ENCODE measurements around the gene KCNMA1. TPM values are rescaled to one million over a fixed set of nuclear protein-coding genes. Genes with fewer than 3 reads are reported as not detected.

KCNMA1 gene
- total RNA-seq, 1 experiment from 2014 or later: 0.70 TPM

DNA sequence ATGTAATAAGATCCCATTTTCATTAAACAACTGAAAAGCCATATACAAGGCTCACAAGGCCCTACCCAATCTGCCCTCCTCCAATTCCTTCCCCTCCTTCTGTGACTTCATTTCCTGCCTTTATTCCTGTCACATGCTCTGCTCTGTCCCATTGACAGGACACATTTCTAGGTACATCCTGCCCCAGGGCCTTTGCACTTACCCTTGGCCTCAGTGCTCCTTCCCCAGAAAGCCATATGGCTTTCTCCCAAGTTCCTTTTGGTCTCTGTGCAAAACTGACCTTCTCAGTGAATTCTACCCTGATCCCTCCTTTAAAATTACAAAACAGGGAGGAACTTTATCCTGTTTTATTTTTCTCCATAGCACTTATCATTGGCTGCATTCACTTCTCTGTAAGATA, 40.0 kb downstream of the KCNMA1 start:
- Histone ChIP-seq H3F3A (ENCODE audit: insufficient read depth, low read depth) (peaks cover 11% of the 10 kb centered on the region; the same call in 1 of the 2 replicates), H3K79me2 (ENCODE audit: low read depth) (no peaks in the 10 kb centered on the region), H3K4me2 (no peak overlapping the region), H4K20me1 (ENCODE audit: insufficient read depth) (no peaks in the 10 kb centered on the region), H2AFZ (no peak overlapping the region), H3K4me3 (no peak overlapping the region), H3K4me1 (replicated peaks; ENCODE audit: insufficient read depth) (peaks cover 16% of the 10 kb centered on the region), H3K27ac (no peak overlapping the region), H3K36me3 (ENCODE audit: low read depth) (no peaks in the 10 kb centered on the region), H3K9me2 (ENCODE audit: insufficient read depth) (no peaks in the 10 kb centered on the region), H3K9me3 (ENCODE audit: insufficient read depth, low read depth) (no peaks in the 10 kb centered on the region), H3K27me3 (ENCODE audit: insufficient read depth, low read depth) (no peaks in the 10 kb centered on the region)
- no peak for DNase-seq
- POLR2A ChIA-PET (ENCODE audit: unreplicated experiment): no interaction called here
- intact Hi-C loops (cut with micrococcal nuclease; ENCODE audit: unreplicated experiment): no loop called here
- BruUV-seq (replicated peaks): no TSS peak
- TF ChIP-seq, protein P1, sequence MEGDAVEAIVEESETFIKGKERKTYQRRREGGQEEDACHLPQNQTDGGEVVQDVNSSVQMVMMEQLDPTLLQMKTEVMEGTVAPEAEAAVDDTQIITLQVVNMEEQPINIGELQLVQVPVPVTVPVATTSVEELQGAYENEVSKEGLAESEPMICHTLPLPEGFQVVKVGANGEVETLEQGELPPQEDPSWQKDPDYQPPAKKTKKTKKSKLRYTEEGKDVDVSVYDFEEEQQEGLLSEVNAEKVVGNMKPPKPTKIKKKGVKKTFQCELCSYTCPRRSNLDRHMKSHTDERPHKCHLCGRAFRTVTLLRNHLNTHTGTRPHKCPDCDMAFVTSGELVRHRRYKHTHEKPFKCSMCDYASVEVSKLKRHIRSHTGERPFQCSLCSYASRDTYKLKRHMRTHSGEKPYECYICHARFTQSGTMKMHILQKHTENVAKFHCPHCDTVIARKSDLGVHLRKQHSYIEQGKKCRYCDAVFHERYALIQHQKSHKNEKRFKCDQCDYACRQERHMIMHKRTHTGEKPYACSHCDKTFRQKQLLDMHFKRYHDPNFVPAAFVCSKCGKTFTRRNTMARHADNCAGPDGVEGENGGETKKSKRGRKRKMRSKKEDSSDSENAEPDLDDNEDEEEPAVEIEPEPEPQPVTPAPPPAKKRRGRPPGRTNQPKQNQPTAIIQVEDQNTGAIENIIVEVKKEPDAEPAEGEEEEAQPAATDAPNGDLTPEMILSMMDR (conservative IDR thresholded peaks at IDR 0.05): no peak
- no peak for TF ChIP-seq EZH2 (IDR thresholded peaks at IDR 0.05; ENCODE audit: low read depth)
- CTCF ChIA-PET: no interaction called here

DNA sequence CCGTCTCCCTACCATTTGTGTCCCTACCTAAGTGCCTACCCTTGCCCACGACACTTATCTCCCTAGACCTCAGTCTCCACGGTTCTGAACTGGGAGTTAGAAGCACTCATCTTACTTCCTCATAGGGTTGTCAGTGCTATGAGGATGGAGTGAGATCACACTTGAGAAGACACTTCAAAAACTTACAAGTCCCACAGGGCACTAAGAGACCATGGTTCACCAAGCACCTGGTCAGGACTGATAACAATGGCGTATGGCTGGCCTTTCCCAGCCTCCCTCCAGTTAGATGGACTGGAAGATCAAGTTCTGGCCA, 43.2 kb downstream of the KCNMA1 start:
- no peaks in the 10 kb centered on the region for H3K36me3 ChIP-seq (ENCODE audit: low read depth)
- TF ChIP-seq, protein P1 (conservative IDR thresholded peaks at IDR 0.05): no peak
- no peak for TF ChIP-seq EZH2 (IDR thresholded peaks at IDR 0.05; ENCODE audit: low read depth)
- H3K4me1 ChIP-seq (replicated peaks; ENCODE audit: insufficient read depth): peaks cover 22% of the 10 kb centered on the region
- no peaks in the 10 kb centered on the region for H4K20me1 ChIP-seq (ENCODE audit: insufficient read depth)
- no peaks in the 10 kb centered on the region for H3K79me2 ChIP-seq (ENCODE audit: low read depth)
- POLR2A ChIA-PET (ENCODE audit: unreplicated experiment): no interaction called here
- no peaks in the 10 kb centered on the region for H3K9me3 ChIP-seq (ENCODE audit: insufficient read depth, low read depth)
- H3K27me3 ChIP-seq (ENCODE audit: insufficient read depth, low read depth): no peaks in the 10 kb centered on the region
- CTCF ChIA-PET: interaction anchor here (0.5 kb wide), 1 partner anchor 429 kb away, joined by 3 read pairs; no protein-coding TSS in a partner anchor
- H3K4me3 ChIP-seq: no peak overlapping the region
- no peak overlapping the region for H2AFZ ChIP-seq
- no peaks in the 10 kb centered on the region for H3K9me2 ChIP-seq (ENCODE audit: insufficient read depth)
- intact Hi-C loops (cut with micrococcal nuclease; ENCODE audit: unreplicated experiment): no loop called here
- DNase-seq: no peak
- no TSS peak for BruUV-seq (replicated peaks)
- H3F3A ChIP-seq (ENCODE audit: insufficient read depth, low read depth): peaks cover 18% of the 10 kb centered on the region; the same call in 1 of the 2 replicates
- H3K27ac ChIP-seq: no peak overlapping the region
- H3K4me2 ChIP-seq: no peak overlapping the region

DNA sequence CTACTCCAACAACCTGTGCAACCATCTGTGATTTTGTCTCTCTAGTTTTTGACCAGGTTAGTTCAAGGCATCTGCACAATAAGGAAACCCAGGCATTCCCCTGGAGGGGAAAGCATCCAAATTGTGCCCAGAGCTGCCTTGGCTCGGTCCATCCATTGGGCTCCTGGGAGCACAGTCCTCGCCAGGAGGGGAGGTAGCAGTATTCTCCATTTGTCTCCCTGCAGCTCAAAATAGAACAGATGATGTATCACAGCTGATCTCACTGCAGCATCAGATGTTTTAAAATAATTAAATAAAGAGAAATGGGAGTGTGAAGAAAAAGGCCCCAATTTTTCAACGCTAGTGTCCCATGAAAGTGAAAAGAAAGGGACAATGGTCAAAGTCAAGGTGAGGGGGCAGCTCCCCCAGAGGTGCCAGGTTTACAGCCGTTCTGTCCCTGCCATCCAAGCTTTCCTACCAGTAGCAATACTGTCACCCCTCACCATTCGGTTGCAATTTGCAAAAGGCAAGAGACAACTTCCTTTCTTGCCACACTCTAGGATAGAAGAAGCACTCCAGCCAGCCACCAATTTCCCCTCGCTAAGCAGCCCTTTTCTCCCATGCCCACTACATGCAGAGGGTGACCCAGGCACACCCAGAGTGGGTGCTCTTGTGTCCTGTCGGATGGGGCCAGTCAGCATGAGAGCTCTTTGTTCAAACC, 43.7 kb downstream of the KCNMA1 start:
- H3K79me2 ChIP-seq (ENCODE audit: low read depth): no peaks in the 10 kb centered on the region
- peaks cover 19% of the 10 kb centered on the region; the same call in 1 of the 2 replicates for H3F3A ChIP-seq (ENCODE audit: insufficient read depth, low read depth)
- H3K4me3 ChIP-seq: no peak overlapping the region
- CTCF ChIA-PET: interaction anchor here (0.5 kb wide), 1 partner anchor 428 kb away, joined by 3 read pairs; no protein-coding TSS in a partner anchor
- no peaks in the 10 kb centered on the region for H3K36me3 ChIP-seq (ENCODE audit: low read depth)
- no peak for TF ChIP-seq EZH2 (IDR thresholded peaks at IDR 0.05; ENCODE audit: low read depth)
- TF ChIP-seq, protein P1 (conservative IDR thresholded peaks at IDR 0.05): no peak
- H3K9me2 ChIP-seq (ENCODE audit: insufficient read depth): no peaks in the 10 kb centered on the region
- no TSS peak for BruUV-seq (replicated peaks)
- no peak overlapping the region for H2AFZ ChIP-seq
- intact Hi-C loops (cut with micrococcal nuclease; ENCODE audit: unreplicated experiment): no loop called here
- H3K4me2 ChIP-seq: peak overlapping the region; percentile 53; the same call in 1 of the 2 replicates
- H3K27ac ChIP-seq: peak overlapping the region; percentile 77
- no peaks in the 10 kb centered on the region for H3K9me3 ChIP-seq (ENCODE audit: insufficient read depth, low read depth)
- no peak for DNase-seq
- H3K4me1 ChIP-seq (replicated peaks; ENCODE audit: insufficient read depth): peaks cover 26% of the 10 kb centered on the region
- no peaks in the 10 kb centered on the region for H4K20me1 ChIP-seq (ENCODE audit: insufficient read depth)
- no peaks in the 10 kb centered on the region for H3K27me3 ChIP-seq (ENCODE audit: insufficient read depth, low read depth)
- POLR2A ChIA-PET (ENCODE audit: unreplicated experiment): no interaction called here

All from PC-9 (cell line).